Measurements from ENCODE around the gene CSN2.
"Not testable (repeated sequence)": the region's sequence is repeated elsewhere in the genome, so short reads cannot be mapped to it uniquely, and the experiment has no call there.

The CSN2 gene

DNA sequence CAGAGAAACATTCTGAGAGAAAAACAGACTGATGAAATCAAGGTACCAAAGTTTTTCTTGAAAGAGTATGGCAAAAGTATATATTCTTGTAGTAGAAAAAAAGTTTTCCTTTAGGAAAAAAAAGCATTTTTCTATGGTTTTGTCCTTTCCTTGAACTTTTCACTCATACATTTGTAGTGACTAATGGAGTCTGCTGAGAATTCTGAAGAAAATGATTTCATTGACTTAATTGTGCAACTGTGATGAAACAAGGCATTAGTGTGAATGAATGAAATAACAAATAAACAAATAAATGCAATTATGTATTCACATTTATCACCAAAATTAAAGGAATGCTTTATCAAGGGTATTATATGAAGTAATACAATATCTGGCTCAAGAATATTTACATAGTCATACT lies 29.0 kb downstream of the CSN2 start:
- Histone ChIP-seq H3K36me3 (ENCODE audit: control insufficient read depth, insufficient read depth, low read length) (no peaks in the 10 kb centered on the region), H3K27me3 (ENCODE audit: control insufficient read depth, insufficient read depth, low read length) (no peaks in the 10 kb centered on the region), H2AFZ (no peak overlapping the region)

DNA sequence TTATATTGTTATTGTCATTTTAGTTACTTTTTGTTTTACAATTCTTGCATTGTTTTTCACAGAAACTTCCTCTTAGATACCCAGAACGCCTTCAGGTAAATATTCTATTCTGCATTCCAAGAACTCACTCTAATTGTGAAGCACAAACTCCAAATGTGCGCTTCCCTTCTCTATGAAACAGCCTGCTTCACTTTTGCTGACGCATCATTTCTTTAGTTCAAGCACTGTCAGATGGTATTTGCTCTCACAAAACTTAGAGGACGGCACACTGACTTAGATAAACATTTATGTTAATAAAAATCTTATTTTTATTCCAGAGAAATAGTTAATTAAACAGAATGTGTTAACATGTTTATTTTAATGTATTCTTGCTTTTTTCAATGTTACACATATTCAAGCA lies 31.4 kb downstream of the CSN2 start:
- Histone ChIP-seq H3K27ac (no peak overlapping the region), H3K4me3 (ENCODE audit: low read depth, low read length) (no peak overlapping the region), H3K4me1 (no peaks in the 10 kb centered on the region), H2AFZ (no peak overlapping the region), H3K36me3 (ENCODE audit: control insufficient read depth, insufficient read depth, low read length) (no peaks in the 10 kb centered on the region), H3K4me2 (ENCODE audit: low read length) (peak overlapping the region; percentile 21), H3K9me3 (ENCODE audit: control insufficient read depth, low read length) (no peaks in the 10 kb centered on the region), H3K79me2 (no peaks in the 10 kb centered on the region), H3K27me3 (ENCODE audit: control insufficient read depth, insufficient read depth, low read length) (no peaks in the 10 kb centered on the region), H3K9ac (no peak overlapping the region)
- TF ChIP-seq, protein P1, sequence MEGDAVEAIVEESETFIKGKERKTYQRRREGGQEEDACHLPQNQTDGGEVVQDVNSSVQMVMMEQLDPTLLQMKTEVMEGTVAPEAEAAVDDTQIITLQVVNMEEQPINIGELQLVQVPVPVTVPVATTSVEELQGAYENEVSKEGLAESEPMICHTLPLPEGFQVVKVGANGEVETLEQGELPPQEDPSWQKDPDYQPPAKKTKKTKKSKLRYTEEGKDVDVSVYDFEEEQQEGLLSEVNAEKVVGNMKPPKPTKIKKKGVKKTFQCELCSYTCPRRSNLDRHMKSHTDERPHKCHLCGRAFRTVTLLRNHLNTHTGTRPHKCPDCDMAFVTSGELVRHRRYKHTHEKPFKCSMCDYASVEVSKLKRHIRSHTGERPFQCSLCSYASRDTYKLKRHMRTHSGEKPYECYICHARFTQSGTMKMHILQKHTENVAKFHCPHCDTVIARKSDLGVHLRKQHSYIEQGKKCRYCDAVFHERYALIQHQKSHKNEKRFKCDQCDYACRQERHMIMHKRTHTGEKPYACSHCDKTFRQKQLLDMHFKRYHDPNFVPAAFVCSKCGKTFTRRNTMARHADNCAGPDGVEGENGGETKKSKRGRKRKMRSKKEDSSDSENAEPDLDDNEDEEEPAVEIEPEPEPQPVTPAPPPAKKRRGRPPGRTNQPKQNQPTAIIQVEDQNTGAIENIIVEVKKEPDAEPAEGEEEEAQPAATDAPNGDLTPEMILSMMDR (IDR thresholded peaks at IDR 0.05): no peak

More for the DNA sequence above, 29.0 kb downstream of the CSN2 start:
- no peak overlapping the region for H3K4me3 ChIP-seq (ENCODE audit: low read depth, low read length)
- TF ChIP-seq, protein P1 (IDR thresholded peaks at IDR 0.05): no peak
- H3K79me2 ChIP-seq: no peaks in the 10 kb centered on the region
- no peaks in the 10 kb centered on the region for H3K9me3 ChIP-seq (ENCODE audit: control insufficient read depth, low read length)
- no peak overlapping the region for H3K4me2 ChIP-seq (ENCODE audit: low read length)
- no peak overlapping the region for H3K9ac ChIP-seq
- no peak overlapping the region for H3K27ac ChIP-seq
- H3K4me1 ChIP-seq: no peaks in the 10 kb centered on the region

DNA sequence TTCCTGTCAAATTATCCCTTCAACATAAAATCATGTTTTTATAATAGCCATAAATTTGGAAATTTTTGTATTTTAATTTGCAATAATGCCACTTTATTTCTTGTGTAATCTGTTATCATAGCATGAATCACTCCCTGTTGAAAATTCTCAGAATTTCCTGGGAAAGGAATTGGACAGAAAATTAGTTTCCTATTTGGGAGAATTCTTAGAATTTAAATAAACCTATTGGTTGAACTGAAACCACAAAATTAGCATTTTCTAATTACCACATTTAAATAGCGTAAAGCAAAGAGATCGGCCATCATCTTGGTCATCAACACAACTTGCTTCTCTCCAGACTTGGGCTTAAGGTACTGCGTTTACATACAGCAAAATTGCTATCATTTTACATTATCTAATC lies 34.8 kb downstream of the CSN2 start, which contains the start of gene CSN1S1:
Gene CSN1S1 (plus strand): TSS at position 301 of the 400 bp plus-strand sequence. CDS start 1,488 bp downstream, outside the sequence.
- Histone ChIP-seq H3K27ac (no peak within 1 kb of the TSS), H3K79me2 (no peaks in the 10 kb centered on the region), H3K27me3 (ENCODE audit: control insufficient read depth, insufficient read depth, low read length) (no peaks in the 10 kb centered on the region), H3K9me3 (ENCODE audit: control insufficient read depth, low read length) (no peaks in the 10 kb centered on the region), H3K4me1 (no peaks in the 10 kb centered on the region), H3K4me3 (ENCODE audit: low read depth, low read length) (no peak within 1 kb of the TSS), H3K36me3 (ENCODE audit: control insufficient read depth, insufficient read depth, low read length) (no peaks in the 10 kb centered on the region), H3K9ac (no peak within 1 kb of the TSS), H3K4me2 (ENCODE audit: low read length) (no peak within 1 kb of the TSS), H2AFZ (no peak within 1 kb of the TSS)
- TF ChIP-seq, protein P1 (IDR thresholded peaks at IDR 0.05): no peak

DNA sequence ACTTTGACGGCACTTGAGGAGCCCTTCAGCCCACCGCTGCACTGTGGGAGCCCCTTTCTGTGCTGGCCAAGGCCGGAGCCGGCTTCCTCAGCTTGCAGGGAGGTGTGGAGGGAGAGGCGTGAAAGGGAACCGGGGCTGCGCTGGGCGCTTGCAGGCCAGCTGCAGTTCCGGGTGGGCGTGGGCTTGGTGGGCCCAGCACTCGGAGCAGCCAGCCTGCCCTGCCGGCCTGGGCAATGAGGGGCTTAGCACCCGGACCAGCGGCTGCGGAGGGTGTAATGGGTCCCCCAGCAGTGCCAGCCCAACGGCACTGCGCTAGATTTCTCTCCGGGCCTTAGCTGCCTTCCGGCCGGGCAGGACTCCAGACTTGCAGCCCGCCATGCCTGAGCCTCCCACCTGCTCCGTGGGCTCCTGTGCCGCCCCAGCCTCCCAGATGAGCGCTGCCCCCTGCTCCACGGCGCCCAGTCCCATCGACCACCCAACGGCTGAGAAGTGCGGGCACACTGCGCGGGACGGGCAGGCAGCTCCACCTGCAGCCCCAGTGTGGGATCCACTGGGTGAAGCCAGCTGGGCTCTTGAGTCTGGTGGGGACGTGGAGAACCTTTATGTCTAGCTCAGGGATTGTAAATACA lies 41.6 kb downstream of the CSN2 start:
- not testable (repeated sequence) for H3K9ac ChIP-seq; H3K36me3 ChIP-seq (ENCODE audit: control insufficient read depth, insufficient read depth, low read length); H3K79me2 ChIP-seq; H2AFZ ChIP-seq; H3K9me3 ChIP-seq (ENCODE audit: control insufficient read depth, low read length); H3K27ac ChIP-seq; H3K27me3 ChIP-seq (ENCODE audit: control insufficient read depth, insufficient read depth, low read length); H3K4me2 ChIP-seq (ENCODE audit: low read length); H3K4me3 ChIP-seq (ENCODE audit: low read depth, low read length); H3K4me1 ChIP-seq

DNA sequence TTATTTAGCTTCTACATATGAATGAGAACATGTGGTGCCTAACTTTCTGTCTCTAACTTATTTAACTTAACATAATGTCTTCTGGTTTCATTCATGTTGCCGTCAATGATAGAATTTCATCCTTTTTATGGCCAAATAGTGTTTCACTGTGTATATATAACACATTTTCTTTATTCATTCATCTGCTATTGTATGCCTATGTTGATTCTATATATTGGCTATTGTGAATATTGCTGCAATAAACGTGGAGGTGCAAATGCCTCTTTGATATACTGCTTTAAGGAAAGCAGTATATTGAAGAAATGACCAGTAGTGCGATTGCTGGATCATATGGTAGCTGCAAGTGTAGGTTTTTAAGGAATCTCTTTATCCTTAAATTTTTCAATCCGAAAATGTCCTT lies 44.7 kb downstream of the CSN2 start:
- Histone ChIP-seq H3K4me1 (no peaks in the 10 kb centered on the region), H2AFZ (no peak overlapping the region), H3K79me2 (no peaks in the 10 kb centered on the region), H3K27ac (no peak overlapping the region), H3K27me3 (ENCODE audit: control insufficient read depth, insufficient read depth, low read length) (no peaks in the 10 kb centered on the region), H3K4me2 (ENCODE audit: low read length) (no peak overlapping the region), H3K9me3 (ENCODE audit: control insufficient read depth, low read length) (no peaks in the 10 kb centered on the region), H3K36me3 (ENCODE audit: control insufficient read depth, insufficient read depth, low read length) (no peaks in the 10 kb centered on the region), H3K4me3 (ENCODE audit: low read depth, low read length) (no peak overlapping the region), H3K9ac (no peak overlapping the region)
- TF ChIP-seq, protein P1 (IDR thresholded peaks at IDR 0.05): no peak
